DND-41 (cell line): ENCODE data around the gene BEND3.
"Not testable (repeated sequence)": the region's sequence is repeated elsewhere in the genome, so short reads cannot be mapped to it uniquely, and the experiment has no call there.

ENCODE experiments used
- ATAC-seq: fragments of 200-7000 bp; cut with Tn5 transposase; 3 replicates; pipeline ENCODE4 v1.9.1; 2021; ENCODE audit warnings: low read depth; ENCODE audit not compliant: insufficient read depth
- DNase-seq: peaks from one replicate; pipeline ENCODE4 v3.0.0-alpha.2; 2020
- H2AFZ ChIP-seq: 2 replicates; pipeline ENCODE4 v1.6.0; 2012; ENCODE audit warnings: low read depth, low read length
- H3K27ac ChIP-seq: 2 replicates; pipeline ENCODE4 v1.5.1; 2012; ENCODE audit warnings: low read length, inconsistent platforms
- H3K27me3 ChIP-seq: fragments of 200-600 bp; sonication (generic); 2 replicates; pipeline ENCODE4 v1.6.0; 2012; ENCODE audit warnings: low read length, mild to moderate bottlenecking, inconsistent platforms; ENCODE audit not compliant: insufficient read depth, poor library complexity
- H3K36me3 ChIP-seq: 2 replicates; pipeline ENCODE4 v1.5.1; 2012; ENCODE audit warnings: low read length, inconsistent platforms; ENCODE audit not compliant: insufficient read depth
- H3K4me1 ChIP-seq: 2 replicates; pipeline ENCODE4 v1.5.1; 2012; ENCODE audit warnings: mild to moderate bottlenecking, low read length; ENCODE audit not compliant: insufficient read depth
- H3K4me2 ChIP-seq: 2 replicates; pipeline ENCODE4 v1.6.0; 2012; ENCODE audit warnings: mild to moderate bottlenecking, moderate library complexity, low read length, inconsistent platforms; ENCODE audit not compliant: insufficient read depth
- H3K4me3 ChIP-seq, 2 experiments: fragments of 200-600 bp in 1 of 2; shearing (Covaris generic) in 1 of 2; 2 replicates each; pipeline ENCODE4 v1.5.1; 2012 to 2016; ENCODE audit warnings: inconsistent platforms in 2 of 2, low read length in 2 of 2, mild to moderate bottlenecking in 2 of 2, low read depth in 1 of 2, moderate library complexity in 1 of 2
- H3K79me2 ChIP-seq: 2 replicates; pipeline ENCODE4 v1.6.0; 2012; ENCODE audit warnings: low read length, inconsistent platforms; ENCODE audit not compliant: insufficient read depth
- H3K9ac ChIP-seq: 2 replicates; pipeline ENCODE4 v1.6.0; 2012; ENCODE audit warnings: low read depth, mild to moderate bottlenecking, inconsistent platforms, low read length, moderate library complexity
- H3K9me3 ChIP-seq: 2 replicates; pipeline ENCODE4 v1.5.1; 2012; ENCODE audit warnings: low read length, moderate library complexity, mild to moderate bottlenecking, inconsistent platforms; ENCODE audit not compliant: insufficient read depth, severe bottlenecking
- H4K20me1 ChIP-seq: 2 replicates; pipeline ENCODE4 v1.6.0; 2012; ENCODE audit warnings: low read length; ENCODE audit not compliant: insufficient read depth
- EZH2 ChIP-seq: IDR thresholded peaks from 3 replicates; pipeline ENCODE4 v1.6.1; 2012; ENCODE audit warnings: borderline replicate concordance, low read depth, mild to moderate bottlenecking, moderate library complexity, low read length, inconsistent platforms; ENCODE audit not compliant: severe bottlenecking
- TF ChIP-seq, protein P1 (sequence below): IDR thresholded peaks from 2 replicates; pipeline ENCODE4 v1.5.1; 2012; ENCODE audit warnings: borderline replicate concordance, low read length, moderate library complexity, mild to moderate bottlenecking; ENCODE audit not compliant: poor library complexity, severe bottlenecking; ENCODE audit errors: extremely low read depth

Gene BEND3

DNA sequence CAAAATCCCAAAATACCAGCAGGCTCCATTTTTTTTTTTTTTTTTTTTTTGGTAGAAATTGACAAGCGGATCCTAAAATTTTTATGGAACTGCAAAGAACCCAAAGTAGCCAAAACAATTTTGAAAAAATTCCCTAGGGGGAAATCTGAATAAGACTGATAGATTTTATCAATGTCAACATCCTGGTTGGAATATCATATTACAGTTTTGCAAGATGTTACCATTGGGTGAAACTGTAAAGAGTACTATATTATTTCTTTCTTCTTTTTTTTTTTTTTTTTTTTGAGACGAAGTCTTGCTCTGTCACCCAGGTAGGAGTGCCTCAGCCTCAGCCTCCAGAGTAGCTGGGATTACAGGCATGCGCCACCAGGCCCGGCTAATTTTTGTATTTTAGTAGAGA is 29.4 kb upstream of the BEND3 start:
- Histone ChIP-seq H3K27ac (no peak overlapping the region), H3K4me3 (no peak overlapping the region), H3K4me1 (no peaks in the 10 kb centered on the region), H4K20me1 (no peaks in the 10 kb centered on the region), H3K27me3 (no peaks in the 10 kb centered on the region), H3K79me2 (no peaks in the 10 kb centered on the region), H2AFZ (no peak overlapping the region), H3K9me3 (no peaks in the 10 kb centered on the region), H3K4me2 (no peak overlapping the region), H3K9ac (no peak overlapping the region), H3K36me3 (no peaks in the 10 kb centered on the region)
- DNase-seq (no peak), ATAC-seq (no peak)
- no peak for TF ChIP-seq EZH2
- TF ChIP-seq, protein P1, sequence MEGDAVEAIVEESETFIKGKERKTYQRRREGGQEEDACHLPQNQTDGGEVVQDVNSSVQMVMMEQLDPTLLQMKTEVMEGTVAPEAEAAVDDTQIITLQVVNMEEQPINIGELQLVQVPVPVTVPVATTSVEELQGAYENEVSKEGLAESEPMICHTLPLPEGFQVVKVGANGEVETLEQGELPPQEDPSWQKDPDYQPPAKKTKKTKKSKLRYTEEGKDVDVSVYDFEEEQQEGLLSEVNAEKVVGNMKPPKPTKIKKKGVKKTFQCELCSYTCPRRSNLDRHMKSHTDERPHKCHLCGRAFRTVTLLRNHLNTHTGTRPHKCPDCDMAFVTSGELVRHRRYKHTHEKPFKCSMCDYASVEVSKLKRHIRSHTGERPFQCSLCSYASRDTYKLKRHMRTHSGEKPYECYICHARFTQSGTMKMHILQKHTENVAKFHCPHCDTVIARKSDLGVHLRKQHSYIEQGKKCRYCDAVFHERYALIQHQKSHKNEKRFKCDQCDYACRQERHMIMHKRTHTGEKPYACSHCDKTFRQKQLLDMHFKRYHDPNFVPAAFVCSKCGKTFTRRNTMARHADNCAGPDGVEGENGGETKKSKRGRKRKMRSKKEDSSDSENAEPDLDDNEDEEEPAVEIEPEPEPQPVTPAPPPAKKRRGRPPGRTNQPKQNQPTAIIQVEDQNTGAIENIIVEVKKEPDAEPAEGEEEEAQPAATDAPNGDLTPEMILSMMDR = no peak

DNA sequence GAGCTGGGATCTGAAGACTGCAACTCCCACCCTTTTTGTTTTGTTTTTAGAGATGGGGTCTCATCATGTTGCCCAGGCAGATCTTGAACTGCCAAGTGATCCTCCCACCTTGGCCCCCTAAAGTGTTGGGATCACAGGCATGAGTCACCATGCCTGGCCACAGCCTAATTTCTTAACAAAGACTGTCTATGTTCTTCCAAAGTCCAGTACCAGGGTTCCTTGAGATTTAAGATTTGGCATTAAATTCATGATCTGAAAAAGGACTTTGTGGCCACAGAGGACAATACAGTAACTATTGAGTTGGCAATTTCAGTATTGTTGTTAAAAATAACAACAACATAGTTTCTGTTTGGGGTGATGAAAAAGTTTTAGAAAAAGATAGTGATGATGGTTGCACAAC is 28.7 kb upstream of the BEND3 start:
- no peaks in the 10 kb centered on the region for H3K4me1 ChIP-seq
- no peak for DNase-seq
- no peak overlapping the region for H3K27ac ChIP-seq
- H4K20me1 ChIP-seq = no peaks in the 10 kb centered on the region
- no peak overlapping the region for H3K4me3 ChIP-seq
- H2AFZ ChIP-seq = no peak overlapping the region
- ATAC-seq = no peak
- H3K79me2 ChIP-seq = no peaks in the 10 kb centered on the region
- H3K9me3 ChIP-seq = no peaks in the 10 kb centered on the region
- no peak overlapping the region for H3K4me2 ChIP-seq
- no peak for TF ChIP-seq EZH2
- TF ChIP-seq, protein P1 = no peak
- H3K27me3 ChIP-seq = no peaks in the 10 kb centered on the region
- no peak overlapping the region for H3K9ac ChIP-seq
- H3K36me3 ChIP-seq = no peaks in the 10 kb centered on the region

DNA sequence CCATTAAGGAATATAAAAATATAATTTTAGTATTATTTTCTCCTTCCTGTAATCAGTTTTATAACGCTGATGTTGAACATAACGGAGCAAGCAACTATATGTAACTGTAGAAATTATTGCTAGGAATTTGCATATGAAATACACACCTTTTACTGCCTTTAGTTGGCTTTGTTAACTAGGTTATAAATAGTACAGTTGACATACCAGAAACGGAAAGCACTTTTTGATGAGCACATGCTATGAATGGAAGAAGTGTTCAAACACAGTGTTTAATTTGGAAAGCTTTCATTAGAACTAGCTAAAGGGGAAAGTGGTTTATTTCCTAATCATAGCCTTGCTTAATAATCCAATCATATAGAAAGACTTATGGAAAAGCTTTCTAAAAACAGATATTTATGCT is 25.3 kb upstream of the BEND3 start:
- Histone ChIP-seq H3K79me2 (no peaks in the 10 kb centered on the region), H3K36me3 (no peaks in the 10 kb centered on the region), H2AFZ (no peak overlapping the region), H3K27ac (no peak overlapping the region), H3K9me3 (no peaks in the 10 kb centered on the region), H3K9ac (no peak overlapping the region), H3K4me3 (no peak overlapping the region), H3K27me3 (no peaks in the 10 kb centered on the region), H3K4me1 (no peaks in the 10 kb centered on the region), H4K20me1 (no peaks in the 10 kb centered on the region), H3K4me2 (no peak overlapping the region)
- no peak for ATAC-seq
- TF ChIP-seq EZH2 = no peak
- TF ChIP-seq, protein P1 = no peak
- no peak for DNase-seq

DNA sequence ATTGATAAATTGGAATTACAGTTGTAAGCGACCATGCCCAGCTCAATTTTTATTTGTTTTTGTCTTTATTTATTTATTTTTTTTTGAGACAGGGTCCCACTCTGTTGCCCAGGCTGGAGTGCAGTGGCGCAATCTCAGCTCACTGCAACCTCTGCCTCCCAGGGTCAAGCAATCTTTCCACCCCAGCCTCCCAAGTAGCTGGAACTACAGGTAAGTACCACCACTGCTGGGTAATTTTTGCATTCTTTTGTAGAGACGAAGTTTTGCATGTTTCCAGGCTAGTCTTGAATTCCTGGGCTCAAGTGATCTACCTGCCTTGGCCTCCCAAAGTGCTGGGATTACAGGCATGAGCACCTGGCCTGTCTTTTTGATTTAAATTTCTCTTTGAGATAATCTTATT is 21.0 kb upstream of the BEND3 start:
- not testable (repeated sequence) for H3K27me3 ChIP-seq, DNase-seq, H3K4me2 ChIP-seq, H3K4me3 ChIP-seq, H2AFZ ChIP-seq, H3K4me1 ChIP-seq, H3K36me3 ChIP-seq, H3K27ac ChIP-seq, H3K79me2 ChIP-seq, H3K9ac ChIP-seq, H3K9me3 ChIP-seq, H4K20me1 ChIP-seq, ATAC-seq

DNA sequence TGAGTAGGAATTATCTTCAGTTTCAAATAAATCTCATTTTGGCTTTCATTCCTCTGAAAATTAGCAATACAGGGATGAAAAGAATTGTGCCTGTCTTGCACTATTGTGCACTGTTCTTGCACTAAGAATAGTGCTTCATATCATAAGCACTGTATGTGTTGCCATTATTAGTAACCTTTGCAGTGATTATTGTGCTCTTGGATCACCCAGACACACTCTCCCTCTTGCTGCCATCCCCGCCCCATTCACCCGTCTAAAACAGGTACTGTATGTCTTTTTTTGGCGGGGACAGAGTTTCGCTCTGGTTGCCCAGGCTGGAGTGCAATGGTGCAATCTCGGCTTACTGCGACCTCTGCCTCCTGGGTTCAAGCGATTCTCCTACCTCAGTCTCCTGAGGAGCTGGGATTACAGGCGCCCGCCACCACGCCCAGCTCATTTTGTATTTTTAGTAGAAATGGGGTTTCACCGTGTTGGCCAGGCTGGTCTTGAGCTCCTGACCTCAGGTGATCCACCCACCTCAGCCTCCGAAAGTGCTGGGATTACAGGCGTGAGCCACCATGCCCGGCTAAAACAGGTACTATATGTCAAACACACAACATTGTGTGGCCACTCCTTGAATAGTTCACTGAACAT is 19.8 kb upstream of the BEND3 start:
- not testable (repeated sequence) for H3K9me3 ChIP-seq, H3K4me3 ChIP-seq, H2AFZ ChIP-seq, H3K4me2 ChIP-seq, H3K27ac ChIP-seq, H3K36me3 ChIP-seq, H3K27me3 ChIP-seq, ATAC-seq, H3K4me1 ChIP-seq, DNase-seq, H3K9ac ChIP-seq, H4K20me1 ChIP-seq, H3K79me2 ChIP-seq
